ENCODE data around the gene IL18BP. TPM values are rescaled to one million over a fixed set of nuclear protein-coding genes. Genes with fewer than 3 reads are reported as not detected.

IL18BP gene
- 4.5 TPM for polyA plus RNA-seq (2013, experiment 1 of 2)
- polyA plus RNA-seq (2013, experiment 2 of 2): 4.4 TPM

DNA sequence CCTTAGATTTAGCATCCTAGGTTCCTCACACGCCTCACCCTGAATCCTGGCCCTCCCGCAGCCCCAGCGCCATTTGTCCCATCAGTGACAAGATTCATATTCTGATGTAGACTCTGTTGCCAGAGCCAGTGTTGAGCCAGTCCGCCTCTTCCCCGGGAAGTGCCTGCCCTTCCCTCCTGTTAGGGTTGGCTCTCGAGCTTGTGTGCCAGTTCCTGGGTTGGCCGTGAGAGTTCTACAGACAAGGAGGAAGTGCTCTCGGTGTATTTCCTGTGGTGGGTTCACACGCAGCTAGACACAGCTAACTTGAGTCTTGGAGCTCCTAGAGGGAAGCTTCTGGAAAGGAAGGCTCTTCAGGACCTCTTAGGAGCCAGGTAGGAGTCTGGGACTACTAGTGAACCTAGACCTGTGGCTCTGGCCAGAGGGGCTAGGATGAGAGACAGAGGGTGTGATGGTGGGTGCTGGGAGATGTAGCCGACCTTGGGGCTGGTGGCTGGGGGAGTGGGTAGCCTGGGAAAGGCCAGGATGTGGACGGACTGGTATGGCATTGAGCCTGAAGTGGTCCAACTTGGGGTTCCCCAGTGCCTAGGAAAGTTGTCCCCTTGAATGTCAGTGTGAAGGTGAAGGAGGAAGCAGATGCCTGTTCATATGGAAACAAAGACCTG, at the start of gene IL18BP:
Gene IL18BP, plus strand, starts transcription at position 261 of the 662 bp plus-strand sequence. CDS start 1,076 bp downstream, outside the sequence.
- H4K8ac ChIP-seq (ENCODE audit: low read depth, low read length): no peak within 1 kb of the TSS
- H3K23ac ChIP-seq (ENCODE audit: low read length): no peak within 1 kb of the TSS
- H3K27me3 ChIP-seq (ENCODE audit: insufficient read depth, low read length, poor library complexity): no peaks in the 10 kb centered on the region
- no peak for DNase-seq
- WGBS (ENCODE audit: extremely low coverage, insufficient coverage, low lambda C conversion rate): no CpG with 5 or more reads among the region's 11 CpGs
- H3K4me3 ChIP-seq (ENCODE audit: low read length): no peak within 1 kb of the TSS
- H3K27ac ChIP-seq (ENCODE audit: low read depth, low read length): no peak within 1 kb of the TSS
- no peak within 1 kb of the TSS for H3K4me2 ChIP-seq (ENCODE audit: low read length)
- no peak within 1 kb of the TSS for H2AK5ac ChIP-seq (ENCODE audit: low read length)
- H4K5ac ChIP-seq (ENCODE audit: low read length): no peak within 1 kb of the TSS
- no peak within 1 kb of the TSS for H2BK5ac ChIP-seq (ENCODE audit: low read length)
- no peak within 1 kb of the TSS for H2BK15ac ChIP-seq (replicated peaks; ENCODE audit: low read depth)
- no peaks in the 10 kb centered on the region for H3K79me1 ChIP-seq (ENCODE audit: low read length)
- H3K79me2 ChIP-seq (ENCODE audit: control insufficient read depth, insufficient read depth, low read length): no peaks in the 10 kb centered on the region
- H3K4me1 ChIP-seq (ENCODE audit: control insufficient read depth, low read depth, low read length): no peaks in the 10 kb centered on the region
- H3K56ac ChIP-seq (ENCODE audit: low read length): no peak within 1 kb of the TSS
- H3K36me3 ChIP-seq (ENCODE audit: control insufficient read depth, insufficient read depth, low read length): peaks cover 12% of the 10 kb centered on the region
- no peak within 1 kb of the TSS for H2BK120ac ChIP-seq (ENCODE audit: low read depth, low read length)
- no peak within 1 kb of the TSS for H3K18ac ChIP-seq (ENCODE audit: low read length)
- no peak within 1 kb of the TSS for H3K4ac ChIP-seq (ENCODE audit: low read depth, low read length)
- no peak within 1 kb of the TSS for H3K9ac ChIP-seq (ENCODE audit: low read length)

- H3K79me1 ChIP-seq (ENCODE audit: low read length): peaks cover 13% of the 10 kb centered on the region
- WGBS (ENCODE audit: extremely low coverage, insufficient coverage, low lambda C conversion rate): no CpG with 5 or more reads among the region's 6 CpGs
- no peaks in the 10 kb centered on the region for H3K36me3 ChIP-seq (ENCODE audit: control insufficient read depth, insufficient read depth, low read length)
- no peak overlapping the region for H4K8ac ChIP-seq (ENCODE audit: low read depth, low read length)
- H3K27ac ChIP-seq (ENCODE audit: low read depth, low read length): no peak overlapping the region
- peaks cover 6% of the 10 kb centered on the region for H3K79me2 ChIP-seq (ENCODE audit: control insufficient read depth, insufficient read depth, low read length)
- DNase-seq: no peak
- H3K18ac ChIP-seq (ENCODE audit: low read length): no peak overlapping the region
- no peak overlapping the region for H3K23ac ChIP-seq (ENCODE audit: low read length)
- no peak overlapping the region for H3K4me3 ChIP-seq (ENCODE audit: low read length)
- H2BK5ac ChIP-seq (ENCODE audit: low read length): no peak overlapping the region
- no peak overlapping the region for H3K9ac ChIP-seq (ENCODE audit: low read length)
- no peak overlapping the region for H2BK120ac ChIP-seq (ENCODE audit: low read depth, low read length)
- no peak overlapping the region for H3K4ac ChIP-seq (ENCODE audit: low read depth, low read length)
- H3K4me2 ChIP-seq (ENCODE audit: low read length): no peak overlapping the region
- no peaks in the 10 kb centered on the region for H3K4me1 ChIP-seq (ENCODE audit: control insufficient read depth, low read depth, low read length)
- no peak overlapping the region for H2AK5ac ChIP-seq (ENCODE audit: low read length)
- no peak overlapping the region for H3K56ac ChIP-seq (ENCODE audit: low read length)
- H4K5ac ChIP-seq (ENCODE audit: low read length): no peak overlapping the region
- H3K27me3 ChIP-seq (ENCODE audit: insufficient read depth, low read length, poor library complexity): no peaks in the 10 kb centered on the region
- H2BK15ac ChIP-seq (replicated peaks; ENCODE audit: low read depth): no peak overlapping the region
These were observed 49.7 kb upstream of the IL18BP start for GRCh38 chr11:71949034-71949433.

- peaks cover 20% of the 10 kb centered on the region for H3K79me1 ChIP-seq (ENCODE audit: low read length)
- no peak overlapping the region for H4K5ac ChIP-seq (ENCODE audit: low read length)
- no peak overlapping the region for H3K9ac ChIP-seq (ENCODE audit: low read length)
- H4K8ac ChIP-seq (ENCODE audit: low read depth, low read length): no peak overlapping the region
- no peak for DNase-seq
- H3K23ac ChIP-seq (ENCODE audit: low read length): no peak overlapping the region
- H3K4me1 ChIP-seq (ENCODE audit: control insufficient read depth, low read depth, low read length): no peaks in the 10 kb centered on the region
- H2BK5ac ChIP-seq (ENCODE audit: low read length): no peak overlapping the region
- no peak overlapping the region for H2BK120ac ChIP-seq (ENCODE audit: low read depth, low read length)
- H3K4ac ChIP-seq (ENCODE audit: low read depth, low read length): no peak overlapping the region
- H3K79me2 ChIP-seq (ENCODE audit: control insufficient read depth, insufficient read depth, low read length): peaks cover 5% of the 10 kb centered on the region
- no peak overlapping the region for H3K4me2 ChIP-seq (ENCODE audit: low read length)
- H3K56ac ChIP-seq (ENCODE audit: low read length): no peak overlapping the region
- no peak overlapping the region for H3K4me3 ChIP-seq (ENCODE audit: low read length)
- H2BK15ac ChIP-seq (replicated peaks; ENCODE audit: low read depth): no peak overlapping the region
- no peak overlapping the region for H3K27ac ChIP-seq (ENCODE audit: low read depth, low read length)
- no peak overlapping the region for H2AK5ac ChIP-seq (ENCODE audit: low read length)
- WGBS (ENCODE audit: extremely low coverage, insufficient coverage, low lambda C conversion rate): no CpG with 5 or more reads among the region's 4 CpGs
- H3K18ac ChIP-seq (ENCODE audit: low read length): no peak overlapping the region
- H3K27me3 ChIP-seq (ENCODE audit: insufficient read depth, low read length, poor library complexity): no peaks in the 10 kb centered on the region
- H3K36me3 ChIP-seq (ENCODE audit: control insufficient read depth, insufficient read depth, low read length): no peaks in the 10 kb centered on the region
These were observed 46.9 kb upstream of the IL18BP start for GRCh38 chr11:71951741-71952310.

GRCh38 chr11:71955898-71956456, 42.7 kb upstream of the IL18BP start:
- Histone ChIP-seq H3K79me1 (ENCODE audit: low read length) (peaks cover 17% of the 10 kb centered on the region), H3K27ac (ENCODE audit: low read depth, low read length) (no peak overlapping the region), H4K5ac (ENCODE audit: low read length) (no peak overlapping the region), H2AK5ac (ENCODE audit: low read length) (no peak overlapping the region), H3K27me3 (ENCODE audit: insufficient read depth, low read length, poor library complexity) (no peaks in the 10 kb centered on the region), H3K18ac (ENCODE audit: low read length) (no peak overlapping the region), H3K4me1 (ENCODE audit: control insufficient read depth, low read depth, low read length) (no peaks in the 10 kb centered on the region), H2BK120ac (ENCODE audit: low read depth, low read length) (no peak overlapping the region), H3K4me3 (ENCODE audit: low read length) (no peak overlapping the region), H3K9ac (ENCODE audit: low read length) (no peak overlapping the region), H4K8ac (ENCODE audit: low read depth, low read length) (no peak overlapping the region), H2BK5ac (ENCODE audit: low read length) (no peak overlapping the region), H3K23ac (ENCODE audit: low read length) (no peak overlapping the region), H3K79me2 (ENCODE audit: control insufficient read depth, insufficient read depth, low read length) (peaks cover 5% of the 10 kb centered on the region), H3K36me3 (ENCODE audit: control insufficient read depth, insufficient read depth, low read length) (no peaks in the 10 kb centered on the region), H3K4me2 (ENCODE audit: low read length) (no peak overlapping the region), H2BK15ac (replicated peaks; ENCODE audit: low read depth) (no peak overlapping the region), H3K4ac (ENCODE audit: low read depth, low read length) (no peak overlapping the region), H3K56ac (ENCODE audit: low read length) (no peak overlapping the region)
- no CpG with 5 or more reads among the region's 3 CpGs for WGBS (ENCODE audit: extremely low coverage, insufficient coverage, low lambda C conversion rate)
- no peak for DNase-seq

- H2AK5ac ChIP-seq (ENCODE audit: low read length): no peak overlapping the region
- no peak overlapping the region for H4K8ac ChIP-seq (ENCODE audit: low read depth, low read length)
- no peak overlapping the region for H2BK120ac ChIP-seq (ENCODE audit: low read depth, low read length)
- no peak overlapping the region for H3K18ac ChIP-seq (ENCODE audit: low read length)
- H3K27me3 ChIP-seq (ENCODE audit: insufficient read depth, low read length, poor library complexity): no peaks in the 10 kb centered on the region
- no peak overlapping the region for H4K5ac ChIP-seq (ENCODE audit: low read length)
- no peak overlapping the region for H3K4ac ChIP-seq (ENCODE audit: low read depth, low read length)
- H3K36me3 ChIP-seq (ENCODE audit: control insufficient read depth, insufficient read depth, low read length): no peaks in the 10 kb centered on the region
- no peaks in the 10 kb centered on the region for H3K4me1 ChIP-seq (ENCODE audit: control insufficient read depth, low read depth, low read length)
- no peak overlapping the region for H2BK15ac ChIP-seq (replicated peaks; ENCODE audit: low read depth)
- no peak overlapping the region for H3K23ac ChIP-seq (ENCODE audit: low read length)
- H3K4me2 ChIP-seq (ENCODE audit: low read length): no peak overlapping the region
- no peak overlapping the region for H3K4me3 ChIP-seq (ENCODE audit: low read length)
- no CpG with 5 or more reads among the region's 2 CpGs for WGBS (ENCODE audit: extremely low coverage, insufficient coverage, low lambda C conversion rate)
- H3K79me1 ChIP-seq (ENCODE audit: low read length): no peaks in the 10 kb centered on the region
- no peak overlapping the region for H3K9ac ChIP-seq (ENCODE audit: low read length)
- H2BK5ac ChIP-seq (ENCODE audit: low read length): no peak overlapping the region
- H3K27ac ChIP-seq (ENCODE audit: low read depth, low read length): no peak overlapping the region
- H3K79me2 ChIP-seq (ENCODE audit: control insufficient read depth, insufficient read depth, low read length): no peaks in the 10 kb centered on the region
- H3K56ac ChIP-seq (ENCODE audit: low read length): no peak overlapping the region
- no peak for DNase-seq
These were observed 36.2 kb upstream of the IL18BP start for GRCh38 chr11:71962428-71963038.
